Right lobe of liver (tissue), 4 donors: ENCODE results near the gene GLIS1.

Experiments used
- POLR2A ChIP-seq: fragments of 450-650 bp; IDR thresholded peaks from one replicate; pipeline ENCODE4 v1.6.1; 2017; ENCODE audit warnings: antibody characterized with exemption, mild to moderate bottlenecking
- TF ChIP-seq, protein P1 (sequence below), 4 donors: fragments of 200-600 bp in 3 of 4; fragments of 450-650 bp in 1 of 4; IDR thresholded peaks; one replicate each; pipeline versions ENCODE4 v1.5.1 to v1.8.0; 2016 to 2022; ENCODE audit warnings: antibody characterized with exemption in 4 of 4, mild to moderate bottlenecking in 2 of 4
- donor health status: DM: no; HTN: no; CAD: no.
- donor health status: DM: no; HTN: no; CAD: no.
- donor health status: DM: no; HTN: yes; CAD: no.

DNA sequence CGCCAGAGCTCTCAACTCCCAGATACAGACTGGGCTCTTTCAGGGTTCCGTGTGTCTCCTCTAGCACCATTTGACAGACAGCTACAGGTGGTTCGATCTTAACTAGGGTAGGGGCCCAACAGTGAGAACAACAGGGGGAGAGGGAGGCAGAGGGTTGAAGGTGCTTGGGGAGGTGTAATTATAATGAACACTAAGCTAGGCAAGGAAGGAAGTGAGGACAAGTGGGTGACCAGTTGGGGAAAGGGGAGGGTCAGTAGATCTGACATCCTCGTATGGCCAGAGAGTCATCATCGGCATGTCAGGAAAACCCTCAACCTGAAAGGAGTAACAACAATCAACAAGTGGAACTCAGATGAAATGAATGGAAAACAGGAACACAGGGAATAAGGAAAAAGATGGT lies 22.8 kb downstream of the GLIS1 start:
- TF ChIP-seq POLR2A, result no peak
- TF ChIP-seq, protein P1, sequence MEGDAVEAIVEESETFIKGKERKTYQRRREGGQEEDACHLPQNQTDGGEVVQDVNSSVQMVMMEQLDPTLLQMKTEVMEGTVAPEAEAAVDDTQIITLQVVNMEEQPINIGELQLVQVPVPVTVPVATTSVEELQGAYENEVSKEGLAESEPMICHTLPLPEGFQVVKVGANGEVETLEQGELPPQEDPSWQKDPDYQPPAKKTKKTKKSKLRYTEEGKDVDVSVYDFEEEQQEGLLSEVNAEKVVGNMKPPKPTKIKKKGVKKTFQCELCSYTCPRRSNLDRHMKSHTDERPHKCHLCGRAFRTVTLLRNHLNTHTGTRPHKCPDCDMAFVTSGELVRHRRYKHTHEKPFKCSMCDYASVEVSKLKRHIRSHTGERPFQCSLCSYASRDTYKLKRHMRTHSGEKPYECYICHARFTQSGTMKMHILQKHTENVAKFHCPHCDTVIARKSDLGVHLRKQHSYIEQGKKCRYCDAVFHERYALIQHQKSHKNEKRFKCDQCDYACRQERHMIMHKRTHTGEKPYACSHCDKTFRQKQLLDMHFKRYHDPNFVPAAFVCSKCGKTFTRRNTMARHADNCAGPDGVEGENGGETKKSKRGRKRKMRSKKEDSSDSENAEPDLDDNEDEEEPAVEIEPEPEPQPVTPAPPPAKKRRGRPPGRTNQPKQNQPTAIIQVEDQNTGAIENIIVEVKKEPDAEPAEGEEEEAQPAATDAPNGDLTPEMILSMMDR (IDR thresholded peaks at IDR 0.05), result no peak
